ENCODE measurements around the gene VEPH1.

Gene VEPH1

DNA sequence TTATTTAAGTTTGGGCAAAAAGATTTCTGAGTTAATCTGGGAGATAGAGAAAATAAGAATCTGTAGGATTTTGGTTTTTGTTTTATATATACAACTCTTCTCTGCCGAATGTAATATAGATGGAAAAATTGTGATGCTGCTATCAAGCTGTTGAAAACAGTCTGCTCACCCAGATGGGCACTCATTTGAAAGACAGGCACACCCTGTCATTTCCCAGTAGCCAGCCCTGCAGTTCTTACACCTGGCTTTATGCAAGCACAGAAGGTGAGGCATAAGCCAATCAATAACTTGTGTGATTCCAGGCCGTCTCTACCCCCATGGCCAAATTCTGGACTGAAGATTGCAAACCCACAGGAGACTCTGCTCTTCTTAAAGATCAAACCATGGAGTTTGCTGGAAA lies 93.7 kb downstream of the VEPH1 start:
- no peaks in the 10 kb centered on the region for H3K9me2 ChIP-seq (replicated peaks; ENCODE audit: insufficient read depth, low read length)
- no peaks in the 10 kb centered on the region for H3F3A ChIP-seq (ENCODE audit: insufficient read depth)
- H3K27ac ChIP-seq (ENCODE audit: low read depth, low read length) = no peak overlapping the region
- H4K20me1 ChIP-seq (ENCODE audit: low read depth, low read length) = no peaks in the 10 kb centered on the region
- no peak overlapping the region for H3K9ac ChIP-seq (ENCODE audit: low read length)
- H3K79me2 ChIP-seq (ENCODE audit: insufficient read depth, low read length) = no peaks in the 10 kb centered on the region
- H2AFZ ChIP-seq (ENCODE audit: low read depth, low read length, severe bottlenecking) = no peak overlapping the region
- H3K36me3 ChIP-seq (ENCODE audit: low read length) = no peaks in the 10 kb centered on the region
- no peak overlapping the region for H3K4me2 ChIP-seq (ENCODE audit: low read depth, low read length, poor library complexity, severe bottlenecking)
- TF ChIP-seq, protein P1, sequence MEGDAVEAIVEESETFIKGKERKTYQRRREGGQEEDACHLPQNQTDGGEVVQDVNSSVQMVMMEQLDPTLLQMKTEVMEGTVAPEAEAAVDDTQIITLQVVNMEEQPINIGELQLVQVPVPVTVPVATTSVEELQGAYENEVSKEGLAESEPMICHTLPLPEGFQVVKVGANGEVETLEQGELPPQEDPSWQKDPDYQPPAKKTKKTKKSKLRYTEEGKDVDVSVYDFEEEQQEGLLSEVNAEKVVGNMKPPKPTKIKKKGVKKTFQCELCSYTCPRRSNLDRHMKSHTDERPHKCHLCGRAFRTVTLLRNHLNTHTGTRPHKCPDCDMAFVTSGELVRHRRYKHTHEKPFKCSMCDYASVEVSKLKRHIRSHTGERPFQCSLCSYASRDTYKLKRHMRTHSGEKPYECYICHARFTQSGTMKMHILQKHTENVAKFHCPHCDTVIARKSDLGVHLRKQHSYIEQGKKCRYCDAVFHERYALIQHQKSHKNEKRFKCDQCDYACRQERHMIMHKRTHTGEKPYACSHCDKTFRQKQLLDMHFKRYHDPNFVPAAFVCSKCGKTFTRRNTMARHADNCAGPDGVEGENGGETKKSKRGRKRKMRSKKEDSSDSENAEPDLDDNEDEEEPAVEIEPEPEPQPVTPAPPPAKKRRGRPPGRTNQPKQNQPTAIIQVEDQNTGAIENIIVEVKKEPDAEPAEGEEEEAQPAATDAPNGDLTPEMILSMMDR (IDR thresholded peaks at IDR 0.05; ENCODE audit: insufficient read depth, low read length, poor library complexity, severe bottlenecking) = no peak
- no peak for TF ChIP-seq EZH2phosphoT487 (conservative IDR thresholded peaks at IDR 0.05; ENCODE audit: low read length)
- H3K4me3 ChIP-seq (ENCODE audit: insufficient read depth, low read length, poor library complexity, severe bottlenecking) = no peak overlapping the region
- H3K9me3 ChIP-seq (ENCODE audit: insufficient read depth, low read length) = no peaks in the 10 kb centered on the region
- no peaks in the 10 kb centered on the region for H3K27me3 ChIP-seq (ENCODE audit: low read length)

DNA sequence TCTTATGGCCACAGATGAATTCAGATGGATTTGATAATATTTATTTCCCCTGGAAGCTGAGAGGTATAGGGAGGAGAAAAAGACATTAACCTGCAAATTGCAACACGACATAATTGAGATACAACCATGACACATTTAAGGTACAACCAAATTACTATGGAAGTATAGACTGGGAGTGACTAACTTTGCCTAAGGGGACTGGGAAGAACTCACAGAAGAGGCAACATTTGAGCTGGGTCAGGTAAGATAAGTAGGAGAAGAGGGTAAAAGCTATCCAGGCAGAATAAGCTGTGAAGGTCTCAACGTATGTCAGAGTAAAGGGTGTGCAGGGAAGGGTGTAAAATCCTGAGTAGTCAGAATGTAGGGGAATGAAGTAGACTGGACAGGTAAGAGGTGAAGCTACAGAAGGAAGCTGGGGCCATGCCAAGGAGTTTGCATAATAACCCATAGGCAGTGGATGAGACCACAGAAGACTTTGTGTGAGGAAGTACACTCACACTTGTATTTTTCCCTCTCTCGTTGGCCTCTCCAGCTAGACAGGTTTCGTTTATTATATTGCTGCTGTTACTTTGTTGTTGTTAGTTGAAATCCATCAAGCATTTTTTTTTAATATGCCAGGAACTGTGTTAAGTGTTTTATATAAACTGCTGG lies 94.6 kb downstream of the VEPH1 start:
- H3K4me3 ChIP-seq (ENCODE audit: insufficient read depth, low read length, poor library complexity, severe bottlenecking) = no peak overlapping the region
- TF ChIP-seq EZH2phosphoT487 (conservative IDR thresholded peaks at IDR 0.05; ENCODE audit: low read length) = no peak
- TF ChIP-seq, protein P1 (IDR thresholded peaks at IDR 0.05; ENCODE audit: insufficient read depth, low read length, poor library complexity, severe bottlenecking) = no peak
- H2AFZ ChIP-seq (ENCODE audit: low read depth, low read length, severe bottlenecking) = no peak overlapping the region
- H3K36me3 ChIP-seq (ENCODE audit: low read length) = no peaks in the 10 kb centered on the region
- H3F3A ChIP-seq (ENCODE audit: insufficient read depth) = no peaks in the 10 kb centered on the region
- no peaks in the 10 kb centered on the region for H3K27me3 ChIP-seq (ENCODE audit: low read length)
- no peaks in the 10 kb centered on the region for H3K79me2 ChIP-seq (ENCODE audit: insufficient read depth, low read length)
- no peak overlapping the region for H3K9ac ChIP-seq (ENCODE audit: low read length)
- no peaks in the 10 kb centered on the region for H3K9me2 ChIP-seq (replicated peaks; ENCODE audit: insufficient read depth, low read length)
- H3K9me3 ChIP-seq (ENCODE audit: insufficient read depth, low read length) = no peaks in the 10 kb centered on the region
- no peak overlapping the region for H3K4me2 ChIP-seq (ENCODE audit: low read depth, low read length, poor library complexity, severe bottlenecking)
- no peaks in the 10 kb centered on the region for H4K20me1 ChIP-seq (ENCODE audit: low read depth, low read length)
- no peak overlapping the region for H3K27ac ChIP-seq (ENCODE audit: low read depth, low read length)

DNA sequence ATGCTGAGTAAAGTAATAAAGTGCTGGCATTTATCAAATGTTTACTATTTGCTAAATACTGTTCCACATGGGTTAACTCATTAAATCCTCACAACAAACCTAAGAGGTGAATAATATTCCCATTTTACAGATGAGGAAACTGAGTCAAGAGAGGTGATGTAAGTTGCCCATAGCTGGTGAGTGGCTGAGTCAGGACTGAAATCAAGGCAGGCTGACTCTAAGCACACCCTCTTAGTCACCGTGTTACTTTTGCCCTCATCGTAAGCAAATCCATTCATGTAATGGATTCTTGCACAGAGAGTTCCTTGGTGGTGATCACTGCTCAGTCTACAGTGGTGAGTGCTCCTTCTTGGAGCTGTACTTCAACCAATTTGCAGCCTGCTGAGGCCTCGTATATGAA lies 95.4 kb downstream of the VEPH1 start:
- H3K36me3 ChIP-seq (ENCODE audit: low read length) = no peaks in the 10 kb centered on the region
- H3K79me2 ChIP-seq (ENCODE audit: insufficient read depth, low read length) = no peaks in the 10 kb centered on the region
- no peaks in the 10 kb centered on the region for H3K9me2 ChIP-seq (replicated peaks; ENCODE audit: insufficient read depth, low read length)
- no peaks in the 10 kb centered on the region for H4K20me1 ChIP-seq (ENCODE audit: low read depth, low read length)
- H3K27me3 ChIP-seq (ENCODE audit: low read length) = no peaks in the 10 kb centered on the region
- no peak overlapping the region for H3K9ac ChIP-seq (ENCODE audit: low read length)
- H3K4me3 ChIP-seq (ENCODE audit: insufficient read depth, low read length, poor library complexity, severe bottlenecking) = no peak overlapping the region
- no peaks in the 10 kb centered on the region for H3K9me3 ChIP-seq (ENCODE audit: insufficient read depth, low read length)
- H2AFZ ChIP-seq (ENCODE audit: low read depth, low read length, severe bottlenecking) = no peak overlapping the region
- H3K27ac ChIP-seq (ENCODE audit: low read depth, low read length) = no peak overlapping the region
- H3K4me2 ChIP-seq (ENCODE audit: low read depth, low read length, poor library complexity, severe bottlenecking) = no peak overlapping the region
- no peaks in the 10 kb centered on the region for H3F3A ChIP-seq (ENCODE audit: insufficient read depth)
- TF ChIP-seq EZH2phosphoT487 (conservative IDR thresholded peaks at IDR 0.05; ENCODE audit: low read length) = no peak
- TF ChIP-seq, protein P1 (IDR thresholded peaks at IDR 0.05; ENCODE audit: insufficient read depth, low read length, poor library complexity, severe bottlenecking) = no peak

All from SU-DHL-6 (cell line).